ENCODE data around the gene PSMC4. TPM values are rescaled to one million over a fixed set of nuclear protein-coding genes. Genes with fewer than 3 reads are reported as not detected.

The PSMC4 gene
- total RNA-seq, 1 experiment from 2014 or later: 2,386 TPM

Other genes starting within 250 kb of the PSMC4 start
- gene CLC, start 233.1 kb upstream of the PSMC4 start, total RNA-seq (2021; ENCODE audit: unreplicated experiment): not detected
- not detected for gene LEUTX, start 192.3 kb upstream of the PSMC4 start, total RNA-seq (2021; ENCODE audit: unreplicated experiment)
- gene DYRK1B, start 137.0 kb upstream of the PSMC4 start, total RNA-seq (2021; ENCODE audit: unreplicated experiment): 322 TPM
- gene FBL, start 124.8 kb upstream of the PSMC4 start, total RNA-seq (2021; ENCODE audit: unreplicated experiment): 4,927 TPM
- 6.4 TPM for gene FCGBP, start 36.5 kb upstream of the PSMC4 start, total RNA-seq (2021; ENCODE audit: unreplicated experiment)
- gene ZNF546, start 25.9 kb downstream of the PSMC4 start, total RNA-seq (2021; ENCODE audit: unreplicated experiment): 68.4 TPM
- gene ZNF780B, start 85.1 kb downstream of the PSMC4 start, total RNA-seq (2021; ENCODE audit: unreplicated experiment): 237 TPM
- gene ZNF780A, start 119.8 kb downstream of the PSMC4 start, total RNA-seq (2021; ENCODE audit: unreplicated experiment): 251 TPM
- gene MAP3K10, start 220.3 kb downstream of the PSMC4 start, total RNA-seq (2021; ENCODE audit: unreplicated experiment): 255 TPM
- 2.3 TPM for gene TTC9B, start 247.2 kb downstream of the PSMC4 start, total RNA-seq (2021; ENCODE audit: unreplicated experiment)